ENCODE measurements around the gene PHPT1.
"Not testable (repeated sequence)": the region's sequence is repeated elsewhere in the genome, so short reads cannot be mapped to it uniquely, and the experiment has no call there.

Gene PHPT1

DNA sequence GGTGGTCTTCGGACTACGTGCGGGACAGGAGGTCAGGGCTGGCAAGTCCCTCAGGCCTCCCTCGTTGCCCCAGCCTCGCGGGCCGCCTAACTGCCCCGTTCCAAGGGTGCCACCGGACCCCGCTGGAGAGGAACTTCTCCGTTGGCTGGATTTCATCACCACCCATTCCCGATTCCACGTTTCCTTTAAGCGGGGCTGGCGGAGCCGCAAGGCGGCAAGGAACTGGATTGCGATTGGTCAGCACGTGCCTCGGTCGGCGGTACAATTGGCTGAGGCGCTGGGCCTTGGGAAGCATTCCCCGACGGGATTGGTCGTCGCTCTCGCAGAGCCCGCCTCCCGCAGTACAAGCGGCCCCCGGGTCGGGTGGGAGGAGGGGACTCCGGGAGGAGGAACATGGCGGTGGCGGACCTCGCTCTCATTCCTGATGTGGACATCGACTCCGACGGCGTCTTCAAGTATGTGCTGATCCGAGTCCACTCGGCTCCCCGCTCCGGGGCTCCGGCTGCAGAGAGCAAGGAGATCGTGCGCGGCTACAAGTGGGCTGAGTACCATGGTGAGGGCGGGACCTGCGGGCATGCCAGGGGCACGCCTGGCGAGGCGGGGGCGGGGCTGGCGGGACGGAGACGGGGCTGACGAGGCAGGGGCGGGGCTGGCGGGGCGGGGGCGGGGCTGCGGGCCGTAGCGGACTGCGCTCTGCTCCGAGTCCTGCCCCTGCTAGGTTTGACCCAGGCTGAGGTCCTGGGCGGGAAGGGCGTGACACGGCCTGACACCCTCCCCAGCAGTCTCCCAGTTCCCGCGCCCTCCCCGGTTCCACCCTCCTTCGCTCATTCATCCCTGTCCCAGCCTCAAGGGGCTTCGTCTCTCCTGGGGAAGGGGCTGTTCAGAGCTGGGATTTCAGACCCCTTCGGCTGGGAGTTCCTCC, at the start of gene PHPT1:
Gene PHPT1 (plus strand): TSS at position 372 of the 922 bp plus-strand sequence. CDS start 22 bp downstream, at position 394.
- DNase-seq, result peak; percentile 95

GRCh38 chr9:136799854-136800657, 49.2 kb upstream of the PHPT1 start:
- DNase-seq, result peak; percentile 62

GRCh38 chr9:136802321-136802720, 46.9 kb upstream of the PHPT1 start:
- no peak for DNase-seq

- DNase-seq, result not testable (repeated sequence)
Observed at GRCh38 chr9:136803009-136803550, 46.1 kb upstream of the PHPT1 start.

GRCh38 chr9:136803551-136804508, 45.4 kb upstream of the PHPT1 start:
- DNase-seq, result no peak

GRCh38 chr9:136804509-136805206, 44.6 kb upstream of the PHPT1 start:
- DNase-seq, result no peak

- no peak for DNase-seq
Observed at GRCh38 chr9:136805207-136805740, 43.9 kb upstream of the PHPT1 start.

DNA sequence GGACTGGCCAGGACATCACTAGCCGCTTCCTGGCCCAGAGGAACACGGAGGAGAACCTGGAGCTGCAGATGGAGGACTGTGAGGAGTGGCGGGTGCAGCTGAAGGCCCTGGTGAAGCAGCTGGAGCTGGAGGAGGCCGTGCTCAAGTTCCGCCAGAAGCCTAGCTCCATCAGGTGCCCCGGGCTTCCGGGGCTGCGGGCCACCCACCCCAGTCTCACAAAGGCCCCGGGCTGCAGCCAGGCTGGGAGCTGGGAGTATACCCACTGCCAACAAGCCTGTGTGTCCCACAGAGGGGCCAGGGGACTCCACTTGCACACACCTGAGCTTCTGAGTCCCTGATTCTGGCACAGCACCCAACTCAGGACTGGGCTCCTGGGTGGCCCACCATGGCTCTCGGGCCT, 43.1 kb upstream of the PHPT1 start:
- DNase-seq, result no peak

- no peak for DNase-seq
Observed at GRCh38 chr9:136806631-136807201, 42.5 kb upstream of the PHPT1 start.

- DNase-seq, result peak; percentile 46
Observed at GRCh38 chr9:136807281-136808074, 41.7 kb upstream of the PHPT1 start, which contains the start of gene RABL6. Gene RABL6, plus strand, starts transcription at chr9:136807948. Its CDS starts 249 bp downstream, at chr9:136808197.

DNA sequence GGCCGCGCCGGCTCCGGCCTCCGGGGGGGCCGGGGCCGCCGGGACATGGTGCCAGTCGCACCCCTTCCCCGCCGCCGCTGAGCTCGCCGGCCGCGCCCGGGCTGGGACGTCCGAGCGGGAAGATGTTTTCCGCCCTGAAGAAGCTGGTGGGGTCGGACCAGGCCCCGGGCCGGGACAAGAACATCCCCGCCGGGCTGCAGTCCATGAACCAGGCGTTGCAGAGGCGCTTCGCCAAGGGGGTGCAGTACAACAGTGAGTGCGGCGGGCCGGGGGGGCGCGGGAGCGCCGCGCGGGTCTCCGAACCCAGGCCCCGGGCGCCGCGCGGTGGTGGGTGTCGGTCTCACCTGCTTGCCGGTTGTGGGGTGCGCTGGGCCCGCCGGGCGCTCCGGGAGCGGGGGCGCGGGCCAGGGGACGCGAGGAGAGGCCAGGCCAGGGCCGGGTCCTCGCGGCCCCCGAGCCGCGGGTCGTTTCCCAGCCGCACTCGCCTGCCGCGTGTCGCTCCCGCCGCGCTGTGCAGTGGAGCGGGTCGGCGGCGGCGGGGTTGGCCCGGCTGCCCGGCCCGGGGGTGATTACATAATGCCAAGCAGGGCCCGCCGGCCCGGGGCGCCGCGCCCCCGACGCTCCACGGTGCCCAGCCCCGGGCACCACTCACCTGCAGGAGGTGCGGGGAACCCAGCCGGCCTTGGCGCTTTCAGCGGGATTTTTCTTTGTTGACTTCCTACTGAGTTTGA, 41.0 kb upstream of the PHPT1 start:
- no peak for DNase-seq

GRCh38 chr9:136808806-136809158, 40.4 kb upstream of the PHPT1 start:
- no peak for DNase-seq

- no peak for DNase-seq
Observed at GRCh38 chr9:136814725-136815421, 34.3 kb upstream of the PHPT1 start.

DNA sequence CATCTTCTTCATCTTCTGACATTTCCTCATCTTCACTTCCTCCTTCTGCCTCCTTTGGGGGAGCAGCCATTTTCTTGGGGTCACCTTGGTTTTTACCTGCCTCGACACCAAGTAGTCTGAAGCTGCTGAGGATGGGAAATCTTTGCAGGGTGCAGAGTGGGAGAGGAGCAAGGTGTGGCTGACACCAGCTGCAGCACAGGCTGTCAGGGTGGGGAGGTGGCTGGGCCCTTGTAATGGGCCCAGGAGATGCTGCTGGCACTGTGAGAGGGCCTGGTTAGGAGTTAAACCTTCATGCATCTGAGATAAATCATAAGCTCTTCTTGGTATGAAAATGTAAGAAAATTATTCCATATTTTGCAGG, 33.8 kb upstream of the PHPT1 start:
- DNase-seq, result no peak

DNA sequence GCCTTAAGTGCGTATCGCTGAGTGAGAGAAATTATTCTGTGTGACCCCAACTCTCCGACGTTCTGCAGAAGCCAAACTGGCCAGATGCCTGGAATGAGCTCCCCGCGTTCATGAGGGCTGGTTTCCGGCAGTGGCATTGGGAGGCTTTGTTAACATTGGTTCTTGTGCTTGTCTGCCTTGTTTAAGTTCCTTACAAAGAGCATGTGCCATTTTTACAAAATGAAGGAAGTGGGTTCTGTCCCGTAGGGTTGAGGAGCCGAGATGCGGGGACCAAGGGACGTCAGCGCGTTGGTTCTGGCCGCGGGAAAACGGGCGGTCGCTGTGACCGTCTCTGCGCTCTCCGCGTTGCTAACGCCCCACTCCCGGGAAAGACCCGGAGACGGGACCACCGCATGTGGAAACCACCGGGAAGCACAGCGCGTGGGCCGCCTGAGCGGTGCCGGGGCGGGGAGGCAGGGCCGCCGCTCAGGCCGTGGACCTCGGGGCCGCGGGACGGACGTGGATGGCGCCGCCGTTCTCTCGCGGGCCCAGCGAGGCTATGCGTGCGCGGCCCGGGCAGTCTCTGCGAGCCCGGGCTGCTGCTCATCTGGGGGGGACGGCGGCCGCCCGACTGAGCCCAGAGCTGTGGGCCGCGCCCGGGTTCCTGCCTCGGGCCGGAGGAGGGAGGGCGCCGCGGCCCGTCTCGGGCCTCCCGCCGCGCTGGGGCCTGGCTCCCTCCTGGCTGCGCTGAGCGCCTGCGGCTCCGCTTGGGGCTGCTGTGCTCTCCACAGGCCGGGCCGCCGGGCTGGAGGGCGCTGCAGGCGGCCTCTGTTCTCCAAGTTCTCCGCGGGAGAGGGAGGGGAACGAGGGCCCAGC, 28.0 kb upstream of the PHPT1 start:
- DNase-seq, result no peak

DNA sequence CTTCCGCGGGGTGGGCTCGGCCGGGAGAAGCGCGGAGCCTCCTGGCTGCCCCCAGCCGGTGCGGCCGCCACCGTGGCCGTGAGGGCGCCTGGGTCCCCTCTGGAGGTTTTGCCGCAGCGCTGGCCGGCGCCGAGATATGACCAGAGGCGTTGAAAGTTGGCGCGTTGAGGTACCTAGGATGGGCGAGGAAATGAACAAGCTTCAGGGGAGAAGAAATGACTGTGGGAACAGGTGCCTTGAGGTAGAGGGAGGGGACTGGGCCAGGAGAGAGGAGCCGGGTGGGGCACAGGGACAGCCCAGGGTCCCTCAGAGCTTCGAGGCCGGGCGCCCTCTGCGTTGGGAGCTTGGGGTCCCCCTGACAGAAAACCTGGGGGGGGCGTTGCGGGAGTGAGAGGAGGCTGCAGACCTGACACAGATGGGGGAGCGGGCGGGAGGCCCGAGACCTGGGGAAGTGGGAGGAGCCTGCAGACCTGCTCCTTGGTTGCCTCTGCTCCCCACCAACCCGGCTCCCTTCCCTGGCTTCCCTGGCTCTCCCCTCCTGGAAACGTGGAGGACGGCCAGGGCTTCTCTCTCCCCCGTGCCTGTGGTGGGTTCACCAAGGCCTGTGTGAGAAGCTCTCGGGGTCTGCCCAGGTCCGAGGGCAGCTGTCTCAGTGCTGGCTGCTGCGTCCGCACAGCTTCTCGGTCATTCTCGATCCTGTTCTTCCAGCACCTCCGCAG, 27.2 kb upstream of the PHPT1 start:
- no peak for DNase-seq

Data from NCI-H748 treated with DMSO at 0.1 percent for 48 hours (cell line).